Keratinocyte (primary cell): ENCODE data around the gene STEAP1B. TPM values are rescaled to one million over a fixed set of nuclear protein-coding genes. Genes with fewer than 3 reads are reported as not detected.
"Not testable (repeated sequence)": the region's sequence is repeated elsewhere in the genome, so short reads cannot be mapped to it uniquely, and the experiment has no call there.

Experiments
- DNase-seq: peaks from one replicate; pipeline ENCODE4 v3.0.0-alpha.2; 2011; ENCODE audit warnings: low read depth, missing footprints, low spot score
- FAIRE-seq: peaks from 2 replicates; lab custom pipeline; 2011; peaks lifted over from hg19 to GRCh38; lab: Jason Lieb, UNC
- H2AFZ ChIP-seq: 2 replicates; pipeline ENCODE4 v1.6.0; 2012; ENCODE audit warnings: low read length, control low read depth, inconsistent platforms; ENCODE audit not compliant: control insufficient read depth
- H3K27ac ChIP-seq: 2 replicates; pipeline ENCODE4 v1.5.1; 2011; ENCODE audit warnings: low read length; ENCODE audit not compliant: control insufficient read depth, insufficient read depth
- H3K27me3 ChIP-seq: 3 replicates; pipeline ENCODE4 v1.6.0; 2011; ENCODE audit warnings: low read length; ENCODE audit not compliant: control insufficient read depth, insufficient read depth; ENCODE audit errors: extremely low read depth
- H3K36me3 ChIP-seq, 2 experiments: 2 replicates in 1 of 2; 3 replicates in 1 of 2; pipeline ENCODE4 v1.5.1; 2011; ENCODE audit warnings: low read length in 2 of 2, mild to moderate bottlenecking in 1 of 2; ENCODE audit not compliant: control insufficient read depth in 2 of 2, insufficient read depth in 2 of 2; ENCODE audit errors: extremely low read depth in 1 of 2
- H3K4me1 ChIP-seq: 3 replicates; pipeline ENCODE4 v1.5.1; 2011; ENCODE audit warnings: low read length; ENCODE audit not compliant: control insufficient read depth, insufficient read depth; ENCODE audit errors: extremely low read depth
- H3K4me2 ChIP-seq: 3 replicates; pipeline ENCODE4 v1.6.0; 2011; ENCODE audit warnings: low read depth, low read length; ENCODE audit not compliant: control insufficient read depth, insufficient read depth; ENCODE audit errors: extremely low read depth
- H3K4me3 ChIP-seq, 3 experiments: fragments of 200-600 bp in 1 of 3; sonication (generic) in 1 of 3; 2 replicates in 2 of 3; 3 replicates in 1 of 3; pipeline ENCODE4 v1.5.1; 2011 to 2016; ENCODE audit warnings: low read length in 3 of 3, mild to moderate bottlenecking in 3 of 3, control low read depth in 2 of 3, inconsistent platforms in 1 of 3, low read depth in 1 of 3, mixed read lengths in 1 of 3, mixed run types in 1 of 3, moderate library complexity in 1 of 3; ENCODE audit not compliant: control insufficient read depth in 2 of 3, insufficient read depth in 2 of 3; ENCODE audit errors: extremely low read depth in 1 of 3
- H3K79me2 ChIP-seq: 2 replicates; pipeline ENCODE4 v1.6.0; 2012; ENCODE audit warnings: low read length; ENCODE audit not compliant: control insufficient read depth, insufficient read depth
- H3K9ac ChIP-seq: 3 replicates; pipeline ENCODE4 v1.6.0; 2011; ENCODE audit warnings: low read length; ENCODE audit not compliant: control insufficient read depth, insufficient read depth; ENCODE audit errors: extremely low read depth
- H3K9me1 ChIP-seq: 3 replicates; pipeline ENCODE4 v1.6.0; 2011; ENCODE audit warnings: low read length; ENCODE audit not compliant: control insufficient read depth, insufficient read depth; ENCODE audit errors: extremely low read depth
- H3K9me3 ChIP-seq: 2 replicates; pipeline ENCODE4 v1.5.1; 2012; ENCODE audit warnings: low read depth, low read length; ENCODE audit not compliant: control insufficient read depth
- H4K20me1 ChIP-seq: 3 replicates; pipeline ENCODE4 v1.6.0; 2011; ENCODE audit warnings: low read length; ENCODE audit not compliant: control insufficient read depth, insufficient read depth; ENCODE audit errors: extremely low read depth
- EZH2 ChIP-seq: IDR thresholded peaks from one replicate; pipeline ENCODE4 v1.6.1; 2012; ENCODE audit warnings: inconsistent platforms, mild to moderate bottlenecking, low read length, moderate library complexity
- dilution Hi-C: fragments of 300-500 bp; cut with MboI; formaldehyde crosslinking; loops from one replicate; pipeline ENCODE4 v1.7.0; 2020; ENCODE audit warnings: low sequenced_read_pairs; ENCODE audit not compliant: extremely low pct_ligation_motif_present
- polyA plus RNA-seq, 5 experiments: library from polyadenylated mRNA; depleted of rRNA in 3 of 5; stranded (reverse) in 3 of 5; stranded (forward) in 1 of 5; unstranded in 1 of 5; fragments of >200 nt; gene quantifications; 1 replicate in 1 of 5; 2 replicates in 3 of 5; 3 replicates in 1 of 5; pipeline versions ENCODE4 v1.2.1 to v1.2.3, GENCODE V29; 2011 to 2012; ENCODE audit warnings: missing spikeins in 2 of 5, low read depth in 1 of 5, low replicate concordance in 1 of 5
- TF ChIP-seq, protein P1 (sequence below), 3 experiments: IDR thresholded peaks in 1 of 3; conservative IDR thresholded peaks in 1 of 3; optimal IDR thresholded peaks in 1 of 3; 2 replicates in 2 of 3; 3 replicates in 1 of 3; pipeline versions ENCODE3 to v1.5.1; 2011; ENCODE audit warnings: low read length in 3 of 3, mild to moderate bottlenecking in 3 of 3, moderate library complexity in 2 of 3, control low read depth in 1 of 3, inconsistent platforms in 1 of 3; ENCODE audit not compliant: insufficient read depth in 2 of 3; ENCODE audit errors: extremely low read depth in 1 of 3

The STEAP1B gene
- polyA plus RNA-seq, 1 donor (not counting 4 experiments of a cell fraction or from before 2014, with no cell fraction given), result 18.9 TPM

DNA sequence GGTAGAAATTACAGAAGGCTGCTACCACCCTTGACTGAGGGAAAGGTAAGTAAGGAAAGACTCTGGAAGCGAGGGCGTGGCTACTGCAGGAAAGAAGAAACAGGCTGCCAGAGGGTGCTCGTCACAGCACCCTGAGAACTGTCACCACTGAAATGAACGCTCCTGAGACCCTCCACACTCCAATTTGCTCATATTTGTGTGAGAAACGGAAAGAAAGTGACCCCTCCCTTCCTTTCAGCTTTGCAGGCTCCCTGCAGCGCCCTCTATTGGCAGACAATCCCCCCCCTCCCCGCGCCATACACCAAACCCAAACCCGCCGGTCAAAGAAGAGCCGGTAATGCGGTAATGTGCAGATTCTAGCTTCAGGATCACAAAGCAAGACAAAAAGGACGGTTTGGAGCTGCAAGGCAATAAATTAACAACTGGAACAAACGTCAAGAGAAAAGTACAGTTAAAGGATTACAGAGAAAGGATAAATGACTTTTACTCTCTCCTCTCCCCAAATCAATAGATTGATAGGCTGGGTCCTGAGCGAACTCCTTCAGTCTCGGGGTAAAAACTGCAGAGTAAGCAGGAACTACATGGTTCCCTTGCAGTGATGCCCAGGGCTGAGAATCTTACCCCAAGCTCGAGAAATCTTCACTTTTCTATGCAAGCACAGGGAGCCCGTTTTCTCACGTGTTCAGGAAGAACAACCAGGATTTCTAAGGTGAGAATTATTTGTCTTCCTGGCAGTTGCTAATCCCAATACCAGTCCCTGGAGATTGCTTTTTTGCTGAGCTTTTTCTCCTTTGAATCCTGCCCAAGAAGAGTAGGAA lies 47.6 kb downstream of the STEAP1B start:
- Histone ChIP-seq H3K9me3 (no peaks in the 10 kb centered on the region), H3K27me3 (no peaks in the 10 kb centered on the region), H3K4me2 (peak overlapping the region; percentile 87), H3K79me2 (no peaks in the 10 kb centered on the region), H3K9me1 (no peaks in the 10 kb centered on the region), H4K20me1 (no peaks in the 10 kb centered on the region), H3K27ac (no peak overlapping the region), H3K36me3 (no peaks in the 10 kb centered on the region), H3K4me1 (peaks cover 7% of the 10 kb centered on the region), H3K4me3 (peak overlapping the region in 2 of 3 experiments; percentile 49 to 58), H2AFZ (peak overlapping the region; percentile 95), H3K9ac (peak overlapping the region; percentile 46)
- FAIRE-seq, result peak; percentile 56
- no peak for TF ChIP-seq EZH2
- TF ChIP-seq, protein P1, sequence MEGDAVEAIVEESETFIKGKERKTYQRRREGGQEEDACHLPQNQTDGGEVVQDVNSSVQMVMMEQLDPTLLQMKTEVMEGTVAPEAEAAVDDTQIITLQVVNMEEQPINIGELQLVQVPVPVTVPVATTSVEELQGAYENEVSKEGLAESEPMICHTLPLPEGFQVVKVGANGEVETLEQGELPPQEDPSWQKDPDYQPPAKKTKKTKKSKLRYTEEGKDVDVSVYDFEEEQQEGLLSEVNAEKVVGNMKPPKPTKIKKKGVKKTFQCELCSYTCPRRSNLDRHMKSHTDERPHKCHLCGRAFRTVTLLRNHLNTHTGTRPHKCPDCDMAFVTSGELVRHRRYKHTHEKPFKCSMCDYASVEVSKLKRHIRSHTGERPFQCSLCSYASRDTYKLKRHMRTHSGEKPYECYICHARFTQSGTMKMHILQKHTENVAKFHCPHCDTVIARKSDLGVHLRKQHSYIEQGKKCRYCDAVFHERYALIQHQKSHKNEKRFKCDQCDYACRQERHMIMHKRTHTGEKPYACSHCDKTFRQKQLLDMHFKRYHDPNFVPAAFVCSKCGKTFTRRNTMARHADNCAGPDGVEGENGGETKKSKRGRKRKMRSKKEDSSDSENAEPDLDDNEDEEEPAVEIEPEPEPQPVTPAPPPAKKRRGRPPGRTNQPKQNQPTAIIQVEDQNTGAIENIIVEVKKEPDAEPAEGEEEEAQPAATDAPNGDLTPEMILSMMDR (optimal IDR thresholded peaks at IDR 0.05 in 1 of 3, IDR thresholded peaks at IDR 0.05 in 1 of 3, conservative IDR thresholded peaks at IDR 0.05 in 1 of 3; ENCODE audit: extremely low read depth in 1 of 3, insufficient read depth in 2 of 3, low read length in 3 of 3), result peak; percentile 81 to 93 (median 86)
- no peak for DNase-seq
- dilution Hi-C loops, result no loop called here

DNA sequence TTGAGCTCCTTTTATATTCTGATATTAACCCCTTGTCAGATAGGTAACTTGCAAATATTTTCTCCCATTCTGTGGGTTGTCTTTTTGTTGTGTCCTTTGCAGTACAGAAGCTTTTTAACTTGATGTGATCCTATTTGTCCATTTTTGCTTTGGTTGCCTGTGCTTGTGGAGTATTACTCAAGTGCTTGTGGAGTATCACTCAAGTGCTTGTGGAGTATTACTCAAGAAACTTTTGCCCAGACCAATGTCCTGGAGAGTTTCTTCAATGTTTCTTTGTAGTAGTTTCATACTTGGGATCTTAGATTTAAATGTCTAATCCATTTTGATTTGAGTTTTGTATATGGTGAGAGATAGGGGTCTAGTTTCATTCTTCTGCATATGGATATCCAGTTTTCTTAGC lies 50.0 kb downstream of the STEAP1B start:
- H3K4me2 ChIP-seq, DNase-seq, H3K4me3 ChIP-seq, H4K20me1 ChIP-seq, H3K27me3 ChIP-seq, H3K79me2 ChIP-seq, H3K9me3 ChIP-seq, H3K27ac ChIP-seq, FAIRE-seq, dilution Hi-C loops, H3K9ac ChIP-seq, H2AFZ ChIP-seq, H3K36me3 ChIP-seq, H3K9me1 ChIP-seq: not testable (repeated sequence)
- H3K4me1 ChIP-seq, result peaks cover 10% of the 10 kb centered on the region
